ENCODE results near the gene NOMO2. TPM values are rescaled to one million over a fixed set of nuclear protein-coding genes. Genes with fewer than 3 reads are reported as not detected.
"Not testable (repeated sequence)": the region's sequence is repeated elsewhere in the genome, so short reads cannot be mapped to it uniquely, and the experiment has no call there.

NOMO2 gene
- polyA plus RNA-seq, 1 experiment: 274 TPM

DNA sequence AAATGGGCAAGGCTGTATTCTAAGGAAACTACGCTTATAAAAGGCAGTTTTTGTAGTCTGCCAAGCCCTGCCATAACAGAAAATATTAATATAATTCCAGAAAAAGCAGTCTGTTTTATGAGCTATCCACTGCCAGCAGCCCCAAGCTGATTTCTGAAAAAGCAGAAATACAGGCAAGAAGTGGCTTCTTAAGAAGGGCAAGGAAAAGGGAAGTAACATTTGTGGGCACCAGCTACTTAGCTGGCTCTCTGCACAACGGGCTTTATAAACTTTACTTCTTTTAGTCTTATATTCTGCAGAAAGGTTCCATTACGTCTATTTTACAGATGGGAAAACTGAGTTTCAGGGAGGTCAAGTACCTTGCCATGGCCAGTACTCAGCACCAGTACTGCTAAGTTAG is 31.6 kb downstream of the NOMO2 start:
- DNase-seq (ENCODE audit: low read depth); POLR2A ChIA-PET; H3K4me3 ChIP-seq (ENCODE audit: low read depth, low read length); H3K36me3 ChIP-seq (ENCODE audit: control insufficient read depth, insufficient read depth, low read length); CTCF ChIA-PET; H3K27me3 ChIP-seq (ENCODE audit: control insufficient read depth, insufficient read depth, low read length): not testable (repeated sequence)

DNA sequence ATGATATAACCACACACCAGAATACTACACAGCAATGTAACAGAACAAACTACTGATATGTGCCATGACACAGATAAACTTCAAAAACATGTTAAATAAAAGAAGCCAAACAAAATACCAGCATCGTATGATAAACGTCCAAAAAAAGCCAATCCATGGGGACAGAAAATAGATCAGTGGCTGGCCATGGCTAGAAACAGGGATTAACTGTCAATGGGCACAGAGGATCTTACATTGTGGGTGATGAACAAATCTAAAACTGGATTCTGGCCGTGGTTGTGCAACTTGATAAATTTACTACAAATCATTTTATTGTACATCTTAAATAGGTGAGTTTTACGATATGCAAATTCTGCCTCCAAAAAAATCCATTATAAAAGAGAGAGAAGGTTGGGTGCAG is 35.4 kb downstream of the NOMO2 start:
- H3K36me3 ChIP-seq (ENCODE audit: control insufficient read depth, insufficient read depth, low read length); H3K4me3 ChIP-seq (ENCODE audit: low read depth, low read length); CTCF ChIA-PET; DNase-seq (ENCODE audit: low read depth); H3K27me3 ChIP-seq (ENCODE audit: control insufficient read depth, insufficient read depth, low read length); POLR2A ChIA-PET: not testable (repeated sequence)

GRCh38 chr16:18525882-18526482 is 35.9 kb downstream of the NOMO2 start:
- DNase-seq (ENCODE audit: low read depth); CTCF ChIA-PET; H3K4me3 ChIP-seq (ENCODE audit: low read depth, low read length); POLR2A ChIA-PET; H3K27me3 ChIP-seq (ENCODE audit: control insufficient read depth, insufficient read depth, low read length); H3K36me3 ChIP-seq (ENCODE audit: control insufficient read depth, insufficient read depth, low read length): not testable (repeated sequence)

GRCh38 chr16:18522637-18523036 is 39.3 kb downstream of the NOMO2 start:
- DNase-seq (ENCODE audit: low read depth); H3K27me3 ChIP-seq (ENCODE audit: control insufficient read depth, insufficient read depth, low read length); CTCF ChIA-PET; POLR2A ChIA-PET; H3K4me3 ChIP-seq (ENCODE audit: low read depth, low read length); H3K36me3 ChIP-seq (ENCODE audit: control insufficient read depth, insufficient read depth, low read length): not testable (repeated sequence)

GRCh38 chr16:18521445-18522181 is 40.3 kb downstream of the NOMO2 start:
- H3K27me3 ChIP-seq (ENCODE audit: control insufficient read depth, insufficient read depth, low read length); DNase-seq (ENCODE audit: low read depth); CTCF ChIA-PET: not testable (repeated sequence)

GRCh38 chr16:18518536-18519283 is 43.2 kb downstream of the NOMO2 start:
- DNase-seq (ENCODE audit: low read depth); H3K4me3 ChIP-seq (ENCODE audit: low read depth, low read length); H3K36me3 ChIP-seq (ENCODE audit: control insufficient read depth, insufficient read depth, low read length); POLR2A ChIA-PET; CTCF ChIA-PET; H3K27me3 ChIP-seq (ENCODE audit: control insufficient read depth, insufficient read depth, low read length): not testable (repeated sequence)

More at GRCh38 chr16:18521445-18522181, 40.3 kb downstream of the NOMO2 start:
- H3K4me3 ChIP-seq (ENCODE audit: low read depth, low read length); POLR2A ChIA-PET; H3K36me3 ChIP-seq (ENCODE audit: control insufficient read depth, insufficient read depth, low read length): not testable (repeated sequence)

GRCh38 chr16:18498430-18498829 is 63.5 kb downstream of the NOMO2 start:
- POLR2A ChIA-PET; CTCF ChIA-PET; H3K27me3 ChIP-seq (ENCODE audit: control insufficient read depth, insufficient read depth, low read length); DNase-seq (ENCODE audit: low read depth); H3K4me3 ChIP-seq (ENCODE audit: low read depth, low read length); H3K36me3 ChIP-seq (ENCODE audit: control insufficient read depth, insufficient read depth, low read length): not testable (repeated sequence)

DNA sequence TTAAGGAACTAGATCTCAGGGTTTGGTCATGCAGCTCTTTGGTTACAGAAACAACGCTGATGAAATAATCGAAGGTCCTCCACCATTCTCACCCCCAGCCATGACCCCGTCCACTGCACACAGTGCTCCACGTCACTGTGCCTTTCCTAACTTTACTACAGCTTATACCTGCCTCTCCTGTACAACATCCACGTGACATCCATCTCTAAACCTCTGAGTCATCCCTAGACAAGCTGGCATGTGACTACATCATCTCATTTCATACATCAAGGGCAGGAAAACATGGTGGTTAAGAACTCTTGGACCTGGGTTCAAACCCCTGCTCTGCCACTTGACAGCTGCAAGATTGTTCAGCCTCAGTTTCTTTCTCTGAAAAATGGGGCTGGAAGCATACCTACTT is 64.9 kb downstream of the NOMO2 start:
- H3K27me3 ChIP-seq (ENCODE audit: control insufficient read depth, insufficient read depth, low read length); H3K36me3 ChIP-seq (ENCODE audit: control insufficient read depth, insufficient read depth, low read length); DNase-seq (ENCODE audit: low read depth); POLR2A ChIA-PET; H3K4me3 ChIP-seq (ENCODE audit: low read depth, low read length); CTCF ChIA-PET: not testable (repeated sequence)

DNA sequence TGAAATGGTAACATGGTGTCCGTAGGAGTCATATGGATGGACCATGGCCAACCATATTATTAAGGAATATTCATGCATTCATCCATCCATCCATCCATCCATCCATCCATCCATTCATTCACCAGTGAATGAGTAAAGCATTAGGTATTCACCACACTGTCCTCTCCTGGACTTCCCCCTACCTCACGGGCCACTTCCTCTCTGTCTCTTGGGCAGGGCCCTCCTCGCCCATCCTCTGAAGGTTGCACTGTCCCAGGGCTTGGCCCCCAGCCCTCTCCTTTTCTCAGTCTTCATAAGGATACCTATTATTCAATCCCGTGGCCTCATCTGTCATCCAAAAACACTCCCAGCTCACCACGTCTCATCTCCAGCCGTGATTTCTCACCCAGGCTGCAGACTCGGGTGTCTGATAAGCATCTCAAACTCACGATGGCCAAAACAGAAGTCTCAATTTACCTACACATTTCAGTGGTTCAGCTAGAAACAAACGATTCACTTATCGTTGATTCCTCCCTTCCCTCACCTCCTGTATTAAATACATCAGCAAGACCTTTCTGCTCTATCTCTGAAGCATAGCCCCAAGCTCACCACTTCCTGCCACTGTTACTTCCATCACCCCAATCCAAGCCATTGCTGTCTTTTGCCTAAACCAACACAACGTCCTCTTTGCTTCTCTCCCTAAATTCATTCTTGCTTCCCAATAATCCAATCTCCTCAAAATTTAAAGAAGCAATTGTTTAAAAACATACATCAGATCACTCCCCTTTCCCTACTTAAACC is 69.6 kb downstream of the NOMO2 start:
- CTCF ChIA-PET; POLR2A ChIA-PET; DNase-seq (ENCODE audit: low read depth): not testable (repeated sequence)

GRCh38 chr16:18436025-18436424 is 125.9 kb downstream of the NOMO2 start:
- H3K27me3 ChIP-seq (ENCODE audit: control insufficient read depth, insufficient read depth, low read length); H3K36me3 ChIP-seq (ENCODE audit: control insufficient read depth, insufficient read depth, low read length); H3K4me3 ChIP-seq (ENCODE audit: low read depth, low read length); POLR2A ChIA-PET; CTCF ChIA-PET; DNase-seq (ENCODE audit: low read depth): not testable (repeated sequence)

More for the DNA sequence above, 69.6 kb downstream of the NOMO2 start:
- H3K4me3 ChIP-seq (ENCODE audit: low read depth, low read length); H3K36me3 ChIP-seq (ENCODE audit: control insufficient read depth, insufficient read depth, low read length); H3K27me3 ChIP-seq (ENCODE audit: control insufficient read depth, insufficient read depth, low read length): not testable (repeated sequence)

DNA sequence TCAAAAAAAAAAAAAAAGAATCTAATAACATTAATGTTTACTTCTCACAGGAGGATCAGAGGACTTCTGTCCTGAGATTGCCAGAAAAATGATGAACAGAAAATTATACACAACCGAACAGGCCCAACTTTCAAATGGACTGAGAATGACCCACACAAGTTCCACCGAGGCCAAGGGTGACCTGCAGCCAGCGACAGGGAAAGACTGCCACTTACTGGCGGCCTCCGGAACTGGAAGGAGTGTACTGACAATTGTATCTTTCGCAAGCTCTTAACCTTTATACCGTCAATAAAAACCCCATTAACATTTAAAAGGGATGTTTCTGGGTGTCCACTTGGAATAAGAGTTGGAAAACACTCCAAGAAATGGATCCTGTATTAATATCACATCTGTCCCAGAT is 146.1 kb downstream of the NOMO2 start:
- POLR2A ChIA-PET; H3K36me3 ChIP-seq (ENCODE audit: control insufficient read depth, insufficient read depth, low read length); H3K27me3 ChIP-seq (ENCODE audit: control insufficient read depth, insufficient read depth, low read length); CTCF ChIA-PET; H3K4me3 ChIP-seq (ENCODE audit: low read depth, low read length); DNase-seq (ENCODE audit: low read depth): not testable (repeated sequence)

- DNase-seq (ENCODE audit: low read depth); CTCF ChIA-PET: not testable (repeated sequence)
Observed at GRCh38 chr16:18409532-18410293, 152.2 kb downstream of the NOMO2 start.

More at GRCh38 chr16:18409532-18410293, 152.2 kb downstream of the NOMO2 start:
- H3K4me3 ChIP-seq (ENCODE audit: low read depth, low read length); POLR2A ChIA-PET; H3K27me3 ChIP-seq (ENCODE audit: control insufficient read depth, insufficient read depth, low read length); H3K36me3 ChIP-seq (ENCODE audit: control insufficient read depth, insufficient read depth, low read length): not testable (repeated sequence)
